Measurements from ENCODE around the gene ENKUR.

Gene ENKUR

DNA sequence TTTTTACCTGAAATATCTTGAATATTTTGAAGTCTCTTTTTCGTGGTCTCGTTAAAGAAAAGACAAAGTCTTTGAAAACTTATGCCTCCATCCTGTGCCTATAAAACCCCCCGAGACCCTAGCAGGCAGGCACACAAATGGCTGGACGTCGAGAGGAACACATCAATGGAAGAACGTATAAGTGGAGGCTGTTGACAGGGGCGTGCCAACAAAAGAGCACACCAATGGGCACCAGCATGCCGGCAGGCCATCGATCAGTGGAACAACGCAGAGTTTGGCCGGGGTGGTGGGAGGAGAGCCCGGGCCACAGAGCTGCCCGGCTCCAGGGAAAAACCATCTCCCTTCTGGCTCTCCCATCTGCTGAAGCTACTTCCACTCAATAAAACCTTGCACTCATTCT lies 24.7 kb downstream of the ENKUR start:
- H3K27ac ChIP-seq (ENCODE audit: low read depth, low read length): no peak overlapping the region
- no peaks in the 10 kb centered on the region for H3K27me3 ChIP-seq (ENCODE audit: control insufficient read depth in 1 of 2, insufficient read depth in 2 of 2, low read length in 2 of 2)
- no peaks in the 10 kb centered on the region for H3K36me3 ChIP-seq (ENCODE audit: insufficient read depth, low read length)
- no peak overlapping the region for H3K4me3 ChIP-seq (ENCODE audit: low read depth in 1 of 2, low read length in 2 of 2)
- no peaks in the 10 kb centered on the region for H3K9me3 ChIP-seq (ENCODE audit: low read length)
- H3K9ac ChIP-seq (ENCODE audit: low read length): no peak overlapping the region
- H3K4me1 ChIP-seq (ENCODE audit: insufficient read depth, low read length): no peaks in the 10 kb centered on the region

DNA sequence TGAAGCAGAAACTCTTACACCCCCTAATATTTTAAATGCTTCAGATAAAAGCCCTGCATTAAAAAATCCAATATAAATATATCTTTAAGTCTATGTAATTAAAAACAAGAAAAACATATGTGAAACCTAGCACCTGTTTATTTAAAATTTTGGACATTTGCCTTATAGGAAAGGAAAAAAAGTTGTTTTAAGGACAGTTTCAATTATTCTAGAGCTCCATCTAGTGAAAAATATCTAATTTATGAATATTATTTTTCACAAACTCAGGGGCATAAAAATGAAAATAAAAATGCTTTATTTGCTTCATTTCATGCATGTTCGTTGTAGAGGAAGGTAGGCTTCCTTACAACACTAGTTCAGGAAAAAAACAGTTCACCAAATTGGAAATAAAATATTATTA lies 26.1 kb downstream of the ENKUR start:
- H3K4me1 ChIP-seq (ENCODE audit: insufficient read depth, low read length): no peaks in the 10 kb centered on the region
- H3K9ac ChIP-seq (ENCODE audit: low read length): no peak overlapping the region
- H3K27ac ChIP-seq (ENCODE audit: low read depth, low read length): no peak overlapping the region
- H3K9me3 ChIP-seq (ENCODE audit: low read length): no peaks in the 10 kb centered on the region
- no peak overlapping the region for H3K4me3 ChIP-seq (ENCODE audit: low read depth in 1 of 2, low read length in 2 of 2)
- H3K36me3 ChIP-seq (ENCODE audit: insufficient read depth, low read length): no peaks in the 10 kb centered on the region
- no peaks in the 10 kb centered on the region for H3K27me3 ChIP-seq (ENCODE audit: control insufficient read depth in 1 of 2, insufficient read depth in 2 of 2, low read length in 2 of 2)

DNA sequence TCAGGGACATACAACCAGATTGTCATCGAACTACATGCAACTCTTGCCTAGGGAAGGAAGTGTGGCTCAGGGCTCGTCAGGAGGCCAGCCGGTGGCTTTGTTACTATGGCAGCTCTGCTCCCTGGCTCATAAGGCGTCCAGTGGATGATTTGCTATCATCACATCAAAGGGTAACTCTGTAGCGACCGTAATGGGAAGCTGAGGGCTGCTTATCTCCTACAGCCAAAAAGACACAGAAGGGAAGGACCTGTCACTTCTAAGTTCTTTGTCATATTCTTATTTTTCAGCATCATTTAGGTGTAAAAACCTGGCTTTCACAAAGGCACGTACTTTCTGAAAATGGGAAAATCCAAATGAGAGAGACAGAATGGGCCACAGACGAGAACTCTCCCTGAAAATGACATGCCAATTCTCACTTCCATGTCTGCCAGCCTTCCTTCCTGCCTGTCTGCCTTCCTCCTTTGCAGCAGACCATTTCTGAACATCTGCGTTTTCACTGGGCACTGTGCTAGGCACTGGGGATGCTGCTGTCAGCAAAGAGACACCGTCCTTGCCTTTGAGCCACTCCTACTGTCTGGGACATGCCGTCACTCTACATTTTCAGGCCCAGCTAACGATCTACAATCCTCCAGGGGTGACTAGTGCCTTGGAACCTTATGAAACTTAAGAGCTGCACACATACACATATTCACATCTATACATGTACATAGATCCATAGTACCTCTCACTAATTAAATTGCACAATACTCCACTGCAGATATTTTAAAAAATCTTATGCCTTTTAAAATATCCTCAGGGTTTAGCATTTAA lies 26.9 kb downstream of the ENKUR start:
- Histone ChIP-seq H3K9ac (ENCODE audit: low read length) (no peak overlapping the region), H3K27ac (ENCODE audit: low read depth, low read length) (no peak overlapping the region), H3K27me3 (ENCODE audit: control insufficient read depth in 1 of 2, insufficient read depth in 2 of 2, low read length in 2 of 2) (no peaks in the 10 kb centered on the region), H3K36me3 (ENCODE audit: insufficient read depth, low read length) (no peaks in the 10 kb centered on the region), H3K4me3 (ENCODE audit: low read depth in 1 of 2, low read length in 2 of 2) (no peak overlapping the region), H3K4me1 (ENCODE audit: insufficient read depth, low read length) (no peaks in the 10 kb centered on the region), H3K9me3 (ENCODE audit: low read length) (no peaks in the 10 kb centered on the region)

DNA sequence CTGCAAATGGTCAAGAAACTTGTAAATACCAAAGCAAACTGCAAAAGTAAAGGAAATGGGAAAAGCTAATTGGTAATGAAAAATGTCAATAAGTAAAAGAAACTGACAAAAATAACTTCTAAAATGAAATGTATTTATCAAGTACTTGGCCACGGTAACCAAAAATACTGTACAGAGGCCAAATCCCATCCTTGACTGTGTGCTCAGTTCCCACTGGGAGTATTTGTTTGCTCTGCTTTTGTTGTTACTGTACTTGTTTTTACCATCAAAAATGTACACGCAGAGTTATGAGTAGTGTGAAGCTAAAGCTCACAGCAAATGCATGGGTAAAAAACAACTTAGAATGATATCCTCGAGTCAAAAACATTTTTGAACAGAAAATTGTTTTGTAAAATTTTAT lies 31.1 kb downstream of the ENKUR start:
- Histone ChIP-seq H3K36me3 (ENCODE audit: insufficient read depth, low read length) (no peaks in the 10 kb centered on the region), H3K27ac (ENCODE audit: low read depth, low read length) (no peak overlapping the region)

DNA sequence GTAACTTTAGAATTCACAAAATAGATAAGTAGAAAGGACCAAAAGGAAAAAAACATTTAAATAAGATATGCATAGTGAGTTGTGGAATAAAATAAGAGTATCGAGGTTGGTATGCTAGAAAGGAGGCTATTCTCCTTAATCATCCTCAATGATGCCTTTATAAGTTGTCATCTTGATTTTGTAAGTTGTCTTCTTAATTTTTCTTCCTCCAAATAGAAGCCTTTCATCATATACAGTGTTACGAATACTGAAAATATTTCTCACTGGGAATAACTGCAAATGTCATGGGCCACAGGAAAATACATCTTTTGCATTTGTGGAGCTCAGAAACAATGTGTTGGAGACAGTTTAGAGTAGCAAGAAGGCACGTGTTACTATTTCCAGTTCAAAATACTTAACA lies 32.0 kb downstream of the ENKUR start:
- Histone ChIP-seq H3K9ac (ENCODE audit: low read length) (no peak overlapping the region), H3K27ac (ENCODE audit: low read depth, low read length) (no peak overlapping the region), H3K4me3 (ENCODE audit: low read depth in 1 of 2, low read length in 2 of 2) (no peak overlapping the region), H3K4me1 (ENCODE audit: insufficient read depth, low read length) (no peaks in the 10 kb centered on the region), H3K27me3 (ENCODE audit: control insufficient read depth in 1 of 2, insufficient read depth in 2 of 2, low read length in 2 of 2) (no peaks in the 10 kb centered on the region), H3K36me3 (ENCODE audit: insufficient read depth, low read length) (no peaks in the 10 kb centered on the region), H3K9me3 (ENCODE audit: low read length) (no peaks in the 10 kb centered on the region)

More for the DNA sequence above, 31.1 kb downstream of the ENKUR start:
- Histone ChIP-seq H3K9ac (ENCODE audit: low read length) (no peak overlapping the region), H3K4me1 (ENCODE audit: insufficient read depth, low read length) (no peaks in the 10 kb centered on the region), H3K4me3 (ENCODE audit: low read depth in 1 of 2, low read length in 2 of 2) (no peak overlapping the region), H3K27me3 (ENCODE audit: control insufficient read depth in 1 of 2, insufficient read depth in 2 of 2, low read length in 2 of 2) (no peaks in the 10 kb centered on the region), H3K9me3 (ENCODE audit: low read length) (no peaks in the 10 kb centered on the region)

DNA sequence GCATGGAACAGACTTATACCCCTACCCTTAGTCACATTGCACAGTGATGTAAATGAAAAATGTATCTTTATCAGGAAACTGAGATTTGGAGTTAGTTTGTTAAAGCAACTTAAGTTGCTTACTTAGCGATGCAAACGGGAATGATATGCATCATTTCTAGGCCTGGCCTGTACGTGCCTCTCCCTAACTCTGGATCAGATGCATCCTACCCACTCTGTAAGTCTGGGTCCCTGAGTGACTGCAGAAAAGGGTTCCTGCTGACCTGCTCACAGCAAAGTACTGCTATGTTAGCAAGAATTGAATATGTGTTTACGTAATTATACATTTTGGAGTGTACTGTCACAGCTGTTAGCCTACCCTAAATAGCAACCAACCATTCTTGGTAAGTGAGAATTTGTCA lies 32.8 kb downstream of the ENKUR start:
- no peaks in the 10 kb centered on the region for H3K4me1 ChIP-seq (ENCODE audit: insufficient read depth, low read length)
- H3K9me3 ChIP-seq (ENCODE audit: low read length): no peaks in the 10 kb centered on the region
- no peaks in the 10 kb centered on the region for H3K36me3 ChIP-seq (ENCODE audit: insufficient read depth, low read length)
- no peak overlapping the region for H3K9ac ChIP-seq (ENCODE audit: low read length)
- no peak overlapping the region for H3K27ac ChIP-seq (ENCODE audit: low read depth, low read length)
- no peaks in the 10 kb centered on the region for H3K27me3 ChIP-seq (ENCODE audit: control insufficient read depth in 1 of 2, insufficient read depth in 2 of 2, low read length in 2 of 2)
- H3K4me3 ChIP-seq (ENCODE audit: low read depth in 1 of 2, low read length in 2 of 2): no peak overlapping the region

DNA sequence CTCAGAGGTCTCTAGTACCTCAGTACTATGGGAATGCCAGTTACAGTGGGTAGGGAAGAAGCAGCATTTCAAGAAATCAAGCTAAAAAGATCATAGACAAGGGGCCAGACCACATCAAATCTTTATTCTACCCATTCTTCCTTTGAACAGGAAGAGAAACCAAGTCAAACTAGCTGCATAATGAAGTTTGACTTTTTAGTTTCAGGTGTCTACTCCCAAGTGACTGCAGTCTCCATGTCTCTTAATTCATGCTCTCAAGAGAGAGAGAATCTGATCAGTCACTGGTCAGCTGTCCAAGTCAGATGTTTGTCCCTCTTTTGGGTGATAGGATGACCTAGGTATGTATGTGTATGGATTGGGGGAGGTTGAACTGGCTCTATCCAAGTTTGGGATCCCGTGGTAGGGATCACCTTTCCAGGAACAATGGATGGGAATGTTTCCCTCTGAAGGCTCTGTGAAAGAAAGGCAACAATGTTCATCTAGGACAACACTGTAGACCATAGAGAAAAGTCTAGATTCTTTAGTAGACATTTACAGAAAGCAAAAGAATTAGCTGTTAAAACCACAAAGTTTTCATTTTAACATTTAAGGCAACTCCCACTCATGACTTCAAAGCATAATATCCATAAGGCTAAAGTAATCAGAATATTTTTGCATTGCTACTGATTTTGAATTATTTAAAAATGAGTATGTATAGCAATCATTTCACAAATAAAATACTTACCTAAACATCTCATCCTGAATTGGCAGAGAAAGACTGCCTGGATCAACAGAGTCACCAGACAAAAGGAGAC lies 33.4 kb downstream of the ENKUR start:
- no peaks in the 10 kb centered on the region for H3K9me3 ChIP-seq (ENCODE audit: low read length)
- no peak overlapping the region for H3K9ac ChIP-seq (ENCODE audit: low read length)
- H3K4me1 ChIP-seq (ENCODE audit: insufficient read depth, low read length): no peaks in the 10 kb centered on the region
- no peak overlapping the region for H3K27ac ChIP-seq (ENCODE audit: low read depth, low read length)
- no peaks in the 10 kb centered on the region for H3K36me3 ChIP-seq (ENCODE audit: insufficient read depth, low read length)
- H3K4me3 ChIP-seq (ENCODE audit: low read depth in 1 of 2, low read length in 2 of 2): no peak overlapping the region
- H3K27me3 ChIP-seq (ENCODE audit: control insufficient read depth in 1 of 2, insufficient read depth in 2 of 2, low read length in 2 of 2): no peaks in the 10 kb centered on the region

DNA sequence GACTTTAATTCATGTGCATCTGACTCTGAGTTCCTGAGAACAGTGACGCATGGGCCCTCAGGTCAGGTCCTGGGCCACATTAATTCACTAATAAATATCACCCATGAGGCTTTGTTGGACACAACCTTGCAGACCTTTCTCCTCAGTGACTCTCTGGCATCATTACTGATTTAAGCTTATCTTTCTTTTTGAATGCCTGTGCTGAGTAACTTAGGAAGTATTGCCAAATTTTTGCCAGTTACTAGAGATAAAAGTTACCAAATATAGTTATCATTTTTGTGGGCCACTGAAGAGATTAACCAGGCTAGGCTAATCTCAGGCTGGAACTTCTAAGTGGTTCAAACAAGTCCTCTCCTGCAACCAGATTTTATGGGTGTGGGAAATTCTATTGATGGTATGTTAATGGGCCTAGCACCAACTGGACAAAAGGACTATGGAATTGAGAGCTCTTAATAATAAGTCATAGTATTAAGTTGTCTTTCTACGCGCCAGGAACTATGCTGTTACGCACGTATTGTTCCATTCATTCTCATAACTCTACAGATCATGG lies 34.7 kb downstream of the ENKUR start:
- Histone ChIP-seq H3K4me1 (ENCODE audit: insufficient read depth, low read length) (no peaks in the 10 kb centered on the region), H3K4me3 (ENCODE audit: low read depth in 1 of 2, low read length in 2 of 2) (no peak overlapping the region), H3K9ac (ENCODE audit: low read length) (no peak overlapping the region), H3K9me3 (ENCODE audit: low read length) (no peaks in the 10 kb centered on the region), H3K27ac (ENCODE audit: low read depth, low read length) (no peak overlapping the region), H3K27me3 (ENCODE audit: control insufficient read depth in 1 of 2, insufficient read depth in 2 of 2, low read length in 2 of 2) (no peaks in the 10 kb centered on the region), H3K36me3 (ENCODE audit: insufficient read depth, low read length) (no peaks in the 10 kb centered on the region)

DNA sequence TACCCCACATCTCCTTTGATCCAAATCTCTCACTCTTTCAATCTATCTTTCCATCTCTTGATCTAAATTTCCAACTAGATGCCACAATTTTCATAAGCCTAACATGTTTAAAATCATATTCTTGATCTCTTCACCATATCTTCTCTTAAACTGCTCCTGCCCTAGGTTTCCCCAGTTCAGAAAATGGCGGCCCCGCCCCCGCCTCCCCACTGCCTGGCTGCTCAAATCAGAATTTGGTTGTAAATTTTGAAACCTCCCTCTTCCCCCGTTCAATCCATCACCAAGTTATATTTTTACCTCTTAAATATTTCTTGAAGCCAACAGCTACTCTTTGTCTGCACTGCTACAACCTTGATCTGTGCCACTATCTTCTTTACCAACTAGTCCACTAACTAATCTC lies 36.3 kb downstream of the ENKUR start:
- H3K27me3 ChIP-seq (ENCODE audit: control insufficient read depth in 1 of 2, insufficient read depth in 2 of 2, low read length in 2 of 2): no peaks in the 10 kb centered on the region

DNA sequence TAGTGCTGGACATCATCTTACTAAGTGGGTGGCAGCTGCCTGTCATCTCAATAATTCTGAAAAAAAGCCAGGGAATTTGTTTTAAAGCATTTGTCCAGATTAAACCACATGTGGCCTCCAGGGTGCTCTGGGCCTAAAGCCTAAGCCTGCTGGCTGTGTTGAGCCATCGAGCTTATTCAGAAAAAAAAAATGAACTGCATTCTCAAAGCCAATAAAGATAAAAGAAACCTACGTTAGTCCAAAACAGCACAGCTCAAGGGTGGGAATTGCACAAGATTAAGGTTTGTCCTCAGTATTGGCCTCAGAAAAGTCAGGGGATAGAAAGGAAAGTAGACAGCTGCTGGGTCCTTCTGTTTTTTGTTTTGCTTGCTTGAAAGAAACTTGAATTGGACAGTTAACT lies 41.0 kb downstream of the ENKUR start:
- H3K9me3 ChIP-seq (ENCODE audit: low read length): no peaks in the 10 kb centered on the region
- no peaks in the 10 kb centered on the region for H3K36me3 ChIP-seq (ENCODE audit: insufficient read depth, low read length)
- H3K27ac ChIP-seq (ENCODE audit: low read depth, low read length): no peak overlapping the region
- H3K4me1 ChIP-seq (ENCODE audit: insufficient read depth, low read length): no peaks in the 10 kb centered on the region
- no peak overlapping the region for H3K4me3 ChIP-seq (ENCODE audit: low read depth in 1 of 2, low read length in 2 of 2)
- H3K27me3 ChIP-seq (ENCODE audit: control insufficient read depth in 1 of 2, insufficient read depth in 2 of 2, low read length in 2 of 2): no peaks in the 10 kb centered on the region
- H3K9ac ChIP-seq (ENCODE audit: low read length): no peak overlapping the region

More for the DNA sequence above, 36.3 kb downstream of the ENKUR start:
- H3K9ac ChIP-seq (ENCODE audit: low read length): no peak overlapping the region
- no peak overlapping the region for H3K4me3 ChIP-seq (ENCODE audit: low read depth in 1 of 2, low read length in 2 of 2)
- H3K27ac ChIP-seq (ENCODE audit: low read depth, low read length): no peak overlapping the region
- H3K9me3 ChIP-seq (ENCODE audit: low read length): no peaks in the 10 kb centered on the region
- no peaks in the 10 kb centered on the region for H3K36me3 ChIP-seq (ENCODE audit: insufficient read depth, low read length)
- H3K4me1 ChIP-seq (ENCODE audit: insufficient read depth, low read length): no peaks in the 10 kb centered on the region

DNA sequence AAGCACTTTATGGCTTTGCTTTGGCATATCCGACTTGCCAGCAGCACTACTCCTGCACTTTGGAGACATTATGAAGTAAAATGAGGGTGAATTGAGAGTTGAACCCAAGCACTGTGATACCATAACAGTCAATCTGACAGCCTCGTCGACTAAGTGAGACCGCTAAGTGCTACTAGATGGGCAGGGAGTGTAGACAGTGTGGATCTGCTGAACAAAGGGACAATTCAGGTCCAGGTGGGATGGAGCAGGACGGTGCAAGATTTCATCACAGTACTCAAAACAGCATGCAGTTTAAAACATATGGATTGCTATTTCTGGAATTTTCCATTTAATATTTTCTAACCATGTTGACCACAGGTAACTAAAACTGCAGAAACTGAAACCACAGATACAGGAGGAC lies 42.8 kb downstream of the ENKUR start:
- no peaks in the 10 kb centered on the region for H3K9me3 ChIP-seq (ENCODE audit: low read length)
- H3K27ac ChIP-seq (ENCODE audit: low read depth, low read length): no peak overlapping the region
- H3K36me3 ChIP-seq (ENCODE audit: insufficient read depth, low read length): no peaks in the 10 kb centered on the region
- no peak overlapping the region for H3K9ac ChIP-seq (ENCODE audit: low read length)
- no peak overlapping the region for H3K4me3 ChIP-seq (ENCODE audit: low read depth in 1 of 2, low read length in 2 of 2)
- no peaks in the 10 kb centered on the region for H3K4me1 ChIP-seq (ENCODE audit: insufficient read depth, low read length)
- H3K27me3 ChIP-seq (ENCODE audit: control insufficient read depth in 1 of 2, insufficient read depth in 2 of 2, low read length in 2 of 2): no peaks in the 10 kb centered on the region
